Hepatocyte (in vitro differentiated cells): ENCODE data around the gene HOXC9.

ENCODE experiments used
- CTCF ChIP-seq: fragments of 200-600 bp; sonication (generic); IDR thresholded peaks from 2 replicates; pipeline ENCODE4 v1.5.1; 2016; ENCODE audit warnings: antibody characterized with exemption, mild to moderate bottlenecking; ENCODE audit not compliant: poor library complexity
- EZH2 ChIP-seq: fragments of 200-600 bp; sonication (generic); IDR thresholded peaks from 2 replicates; pipeline ENCODE4 v1.6.1; 2016; ENCODE audit warnings: antibody characterized with exemption, mild to moderate bottlenecking, borderline replicate concordance

- TF ChIP-seq CTCF (no peak), EZH2 (no peak)
Observed at GRCh38 chr12:53975479-53976152, 24.3 kb upstream of the HOXC9 start.
